AG04450 (cell line): ENCODE data around the gene MORC3. TPM values are rescaled to one million over a fixed set of nuclear protein-coding genes. Genes with fewer than 3 reads are reported as not detected.
A peak's percentile ranks its signal among the peaks of the same experiment; 100 is the strongest.

Experiments used
- CTCF ChIA-PET: fragments of 300-600, 350-600 bp; formaldehyde crosslinking; extraction: SDS; loops from one replicate; lab custom pipeline; 2022; ENCODE audit warnings: antibody characterized with exemption, inconsistent platforms; lab: Charles Lee
- POLR2A ChIA-PET: fragments of 350-600 bp; formaldehyde crosslinking; extraction: SDS; loops from one replicate; lab custom pipeline; 2021; ENCODE audit warnings: antibody characterized with exemption, inconsistent platforms; lab: Yijun Ruan, JAX
- DNase-seq: peaks from one replicate; pipeline ENCODE4 v3.0.0-alpha.2; 2011; ENCODE audit warnings: low read depth, low spot score
- H3K27ac ChIP-seq: one replicate; pipeline ENCODE4 v1.5.1; 2012; ENCODE audit warnings: low read depth, low read length, control low read depth
- H3K27me3 ChIP-seq: one replicate; pipeline ENCODE4 v1.6.0; 2012; ENCODE audit warnings: low read length; ENCODE audit not compliant: control insufficient read depth, insufficient read depth
- H3K4me3 ChIP-seq: 2 replicates; pipeline ENCODE4 v1.5.1; 2011; ENCODE audit warnings: mild to moderate bottlenecking, low read depth, low read length, control low read depth
- H3K9me3 ChIP-seq: 2 replicates; pipeline ENCODE4 v1.5.1; 2012; ENCODE audit warnings: low read length; ENCODE audit not compliant: control insufficient read depth, insufficient read depth
- polyA plus RNA-seq: library from polyadenylated mRNA; depleted of rRNA; stranded (reverse); fragments of >200 nt; gene quantifications from 2 replicates; pipeline ENCODE4 v1.2.3, GENCODE V29; 2011
- TF ChIP-seq, protein P1 (sequence below): IDR thresholded peaks from 2 replicates; pipeline ENCODE4 v1.5.1; 2011; ENCODE audit warnings: low read depth, low read length, control low read depth, inconsistent platforms

The MORC3 gene
- polyA plus RNA-seq, 1 experiment: 31.6 TPM

DNA sequence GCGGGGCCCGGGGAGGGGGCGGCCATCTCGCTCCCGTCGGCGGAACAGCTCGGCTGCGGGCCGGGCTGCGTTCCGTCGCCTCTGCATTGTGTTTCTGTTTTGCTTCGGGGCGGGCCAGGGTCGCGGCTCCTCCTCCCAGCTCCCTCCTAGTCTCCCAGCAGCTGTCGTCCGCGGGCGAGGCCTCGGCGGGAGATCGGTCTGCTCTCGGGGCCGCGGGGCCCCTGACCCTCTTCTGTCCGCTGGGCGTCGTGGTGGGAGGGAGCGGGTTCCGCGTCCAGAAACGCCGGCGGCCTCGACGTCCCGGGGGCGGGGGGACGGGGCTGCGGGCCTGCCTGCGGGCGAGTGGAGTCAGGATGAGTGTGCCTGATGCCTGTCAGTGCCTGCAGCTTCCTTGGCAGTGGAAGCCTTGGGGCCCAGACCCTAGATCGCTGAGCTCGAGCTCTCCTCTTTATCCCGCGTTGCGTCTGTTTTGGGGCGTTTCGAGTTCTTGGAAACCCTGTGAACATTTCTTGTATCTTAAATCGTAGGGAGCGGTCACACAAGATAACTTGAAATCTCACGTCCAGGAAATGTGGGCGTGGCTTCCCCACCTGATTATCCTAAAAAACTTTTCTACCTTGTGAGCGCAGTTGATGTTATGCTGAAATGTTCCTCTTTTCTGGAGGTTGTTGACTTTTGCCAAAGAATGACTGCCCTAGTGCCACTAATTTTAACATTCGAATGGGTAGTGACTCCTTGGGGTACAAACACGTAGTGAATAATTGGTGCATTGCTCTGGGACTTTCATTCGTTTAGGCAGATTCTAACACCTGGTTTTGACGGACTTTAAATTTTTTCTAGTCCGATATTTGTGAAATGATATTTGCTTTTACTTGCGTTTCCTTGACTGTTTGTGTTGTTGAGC, 676 bp downstream of the MORC3 start:
- peak; percentile 21 for DNase-seq
- POLR2A ChIA-PET: interaction anchor here (0.6 to 2.3 kb wide), 15 partner anchors 16 to 185 kb away, joined by 3 to 15 read pairs (median 5); partner anchors contain the start of gene CBR3
- Histone ChIP-seq H3K4me3 (peak overlapping the region; percentile 80), H3K9me3 (no peaks in the 10 kb centered on the region; the same call in 1 of the 2 replicates), H3K27me3 (no peaks in the 10 kb centered on the region), H3K27ac (peak overlapping the region; percentile 94)
- CTCF ChIA-PET: interaction anchor here (0.9 to 1.0 kb wide), 3 partner anchors 30 to 185 kb away, joined by 3 read pairs; partner anchors contain the start of gene CBR3
- TF ChIP-seq, protein P1, sequence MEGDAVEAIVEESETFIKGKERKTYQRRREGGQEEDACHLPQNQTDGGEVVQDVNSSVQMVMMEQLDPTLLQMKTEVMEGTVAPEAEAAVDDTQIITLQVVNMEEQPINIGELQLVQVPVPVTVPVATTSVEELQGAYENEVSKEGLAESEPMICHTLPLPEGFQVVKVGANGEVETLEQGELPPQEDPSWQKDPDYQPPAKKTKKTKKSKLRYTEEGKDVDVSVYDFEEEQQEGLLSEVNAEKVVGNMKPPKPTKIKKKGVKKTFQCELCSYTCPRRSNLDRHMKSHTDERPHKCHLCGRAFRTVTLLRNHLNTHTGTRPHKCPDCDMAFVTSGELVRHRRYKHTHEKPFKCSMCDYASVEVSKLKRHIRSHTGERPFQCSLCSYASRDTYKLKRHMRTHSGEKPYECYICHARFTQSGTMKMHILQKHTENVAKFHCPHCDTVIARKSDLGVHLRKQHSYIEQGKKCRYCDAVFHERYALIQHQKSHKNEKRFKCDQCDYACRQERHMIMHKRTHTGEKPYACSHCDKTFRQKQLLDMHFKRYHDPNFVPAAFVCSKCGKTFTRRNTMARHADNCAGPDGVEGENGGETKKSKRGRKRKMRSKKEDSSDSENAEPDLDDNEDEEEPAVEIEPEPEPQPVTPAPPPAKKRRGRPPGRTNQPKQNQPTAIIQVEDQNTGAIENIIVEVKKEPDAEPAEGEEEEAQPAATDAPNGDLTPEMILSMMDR: 0 out of 2 replicates have a peak, but pooled peaks have one; percentile 9

DNA sequence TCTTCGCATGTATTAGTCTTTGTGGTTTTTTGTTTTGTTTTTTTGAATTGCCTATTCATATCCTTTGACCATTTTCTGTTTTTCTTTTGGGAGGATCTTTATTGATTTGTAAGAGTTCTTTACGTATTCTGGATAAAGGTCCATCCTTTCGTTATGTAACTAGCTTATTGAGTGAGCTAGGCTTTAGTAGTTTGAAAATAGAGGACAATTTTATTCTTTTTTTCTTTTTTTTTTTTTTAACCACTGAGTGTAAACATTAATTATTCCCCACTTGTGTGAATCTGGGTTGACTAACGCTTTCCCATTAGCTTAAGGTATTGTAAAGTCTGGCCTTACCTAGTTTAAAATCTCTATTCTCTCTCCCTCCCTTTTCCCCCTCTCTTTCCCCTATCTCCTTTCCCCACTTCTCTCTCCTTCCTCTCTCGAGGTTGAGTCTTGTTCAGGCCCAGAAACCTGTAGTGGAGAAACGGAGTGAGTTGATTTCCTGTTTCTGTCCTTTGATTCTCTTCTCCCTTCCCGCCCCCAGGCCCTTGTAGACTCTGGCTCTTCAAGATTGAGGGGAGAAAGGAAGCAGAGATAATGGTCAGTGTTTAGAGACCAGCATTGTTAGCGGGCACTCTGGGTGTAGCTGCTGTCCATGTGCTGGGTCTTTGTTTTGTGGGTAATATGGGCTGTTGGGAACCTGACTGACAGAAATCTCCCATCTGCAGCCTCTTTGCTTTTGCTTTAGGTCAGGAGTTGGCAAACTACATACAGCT, 1.5 kb downstream of the MORC3 start:
- peak overlapping the region; percentile 80 for H3K4me3 ChIP-seq
- ChIA-PET CTCF (interaction anchor here (0.6 to 1.1 kb wide), 4 partner anchors 9 to 186 kb away, joined by 3 to 5 read pairs (median 3); partner anchors contain the start of gene CBR3), POLR2A (interaction anchor here (1.3 to 2.3 kb wide), 2 partner anchors 32 to 118 kb away, joined by 5 to 15 read pairs; no protein-coding TSS in a partner anchor)
- TF ChIP-seq, protein P1: no peak
- H3K9me3 ChIP-seq: no peaks in the 10 kb centered on the region; the same call in 1 of the 2 replicates
- DNase-seq: no peak
- H3K27me3 ChIP-seq: no peaks in the 10 kb centered on the region
- H3K27ac ChIP-seq: peak overlapping the region; percentile 49

DNA sequence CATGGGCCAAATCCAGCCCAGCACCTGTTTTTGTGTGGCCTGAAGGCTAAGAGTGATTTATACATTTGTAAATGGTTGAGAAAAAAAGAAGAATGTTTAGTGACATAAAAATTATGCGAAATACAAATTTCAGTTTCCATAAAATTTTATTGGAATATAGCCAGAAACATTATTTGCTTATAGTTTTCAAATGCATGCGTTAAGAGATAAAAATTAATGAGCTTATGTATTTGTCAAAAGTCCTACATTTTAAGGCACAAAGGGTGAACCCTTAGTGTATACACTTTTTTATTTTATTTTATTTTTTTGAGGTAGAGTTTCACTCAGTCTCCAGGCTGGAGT, 2.1 kb downstream of the MORC3 start:
- POLR2A ChIA-PET: no interaction called here
- Histone ChIP-seq H3K4me3 (peak overlapping the region; percentile 80), H3K27ac (peak overlapping the region; percentile 49), H3K27me3 (no peaks in the 10 kb centered on the region), H3K9me3 (no peaks in the 10 kb centered on the region; the same call in 1 of the 2 replicates)
- TF ChIP-seq, protein P1: no peak
- CTCF ChIA-PET: interaction anchor here (0.6 to 1.1 kb wide), 3 partner anchors 8 to 186 kb away, joined by 3 to 5 read pairs (median 3); partner anchors contain the start of gene CBR3
- DNase-seq: no peak

DNA sequence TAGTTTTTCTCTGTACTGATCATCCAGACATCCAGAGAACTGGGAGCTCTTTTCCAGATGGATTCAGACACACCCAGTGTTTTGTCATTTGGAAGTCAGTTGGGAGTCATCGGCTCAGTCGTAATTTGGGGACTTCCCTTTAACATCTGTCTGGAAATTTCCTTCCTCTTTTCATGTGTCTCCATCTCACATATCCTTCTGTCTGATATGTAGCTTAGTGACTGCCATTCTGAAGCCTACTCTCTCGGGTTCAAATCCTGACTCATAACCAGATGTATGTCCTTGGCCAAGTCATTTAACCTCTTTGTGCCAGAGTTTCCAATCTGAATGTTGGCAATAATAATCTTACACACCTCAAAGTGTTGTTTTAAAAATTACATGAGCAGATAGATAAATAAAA, 3.0 kb downstream of the MORC3 start:
- H3K27me3 ChIP-seq: no peaks in the 10 kb centered on the region
- DNase-seq: no peak
- ChIA-PET CTCF (interaction anchor here (1.1 to 2.8 kb wide), 2 partner anchors 113 to 182 kb away, joined by 5 to 12 read pairs; no protein-coding TSS in a partner anchor), POLR2A (interaction anchor here (0.7 kb wide), 1 partner anchor 42 kb away, joined by 3 read pairs; no protein-coding TSS in a partner anchor)
- no peaks in the 10 kb centered on the region; the same call in 1 of the 2 replicates for H3K9me3 ChIP-seq
- TF ChIP-seq, protein P1: no peak
- H3K27ac ChIP-seq: no peak overlapping the region
- no peak overlapping the region for H3K4me3 ChIP-seq
